Measurements from ENCODE around the gene THEMIS.
"Not testable (repeated sequence)": the region's sequence is repeated elsewhere in the genome, so short reads cannot be mapped to it uniquely, and the experiment has no call there.

The THEMIS gene

DNA sequence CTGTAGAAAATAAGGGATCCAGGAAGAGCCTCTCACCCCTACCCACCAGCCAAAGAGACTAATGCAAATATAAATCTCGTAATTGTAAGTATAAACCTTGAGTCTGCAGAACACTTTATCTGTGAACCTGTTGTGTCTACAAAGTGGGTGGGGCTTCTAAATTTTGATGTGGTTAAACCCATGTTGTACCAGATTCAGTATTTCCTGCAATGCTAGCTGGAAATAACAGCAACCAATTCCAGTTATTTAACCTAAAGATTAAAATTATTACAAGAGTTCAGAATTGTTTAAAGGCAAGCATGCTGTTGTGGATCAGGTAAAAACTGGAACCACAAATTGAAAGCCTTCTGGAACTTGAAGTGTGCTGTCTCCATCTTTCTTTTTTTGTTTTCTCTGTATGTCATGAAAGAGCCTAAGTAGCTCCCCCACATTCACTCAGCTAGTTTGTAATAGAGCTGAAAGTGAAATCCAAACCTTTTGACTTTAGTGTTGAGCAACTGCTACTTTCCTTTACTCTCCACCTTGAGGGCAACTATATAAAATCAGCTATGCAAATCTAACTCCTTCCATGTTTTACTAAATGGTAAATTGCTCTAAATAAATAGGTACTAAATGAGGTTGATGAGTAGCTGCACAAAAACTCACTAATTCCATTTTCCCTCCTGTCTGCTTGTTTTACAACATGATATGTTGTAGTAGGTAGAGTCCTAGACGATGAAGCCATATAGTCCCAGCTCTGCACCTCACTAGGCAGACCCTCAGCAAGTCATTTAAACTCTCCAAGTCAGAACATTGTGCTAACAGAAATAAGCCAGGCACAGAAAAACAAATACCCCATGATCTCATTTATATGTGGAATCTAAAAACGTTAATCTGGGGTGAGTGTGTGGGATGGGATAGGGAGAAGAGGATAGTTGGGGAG lies 17.9 kb upstream of the THEMIS start:
- peak; percentile 83 for DNase-seq (ENCODE audit: low read depth, low spot score)
- peak overlapping the region; percentile 26 for H3K4me3 ChIP-seq (ENCODE audit: low read length)

DNA sequence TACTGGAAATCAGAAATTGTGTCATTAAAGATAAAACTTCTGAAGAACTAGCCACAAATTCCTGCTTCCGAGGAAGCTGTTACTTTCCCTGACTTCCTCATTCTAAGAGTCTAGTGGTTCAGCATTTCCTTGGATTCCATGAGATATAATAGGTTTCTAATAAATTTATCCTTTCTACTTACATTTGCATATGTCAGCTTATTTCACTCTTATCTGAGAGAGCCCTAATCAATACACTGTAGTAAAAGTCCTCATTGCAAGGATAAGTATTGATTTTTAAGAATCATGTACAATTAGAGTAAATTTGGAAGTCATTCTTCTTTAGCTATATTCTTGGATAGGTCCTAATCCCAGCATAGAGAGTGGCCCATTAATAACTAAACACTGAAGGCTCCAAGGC lies 16.9 kb upstream of the THEMIS start:
- no peak overlapping the region for H3K4me3 ChIP-seq (ENCODE audit: low read length)
- DNase-seq (ENCODE audit: low read depth, low spot score): no peak

DNA sequence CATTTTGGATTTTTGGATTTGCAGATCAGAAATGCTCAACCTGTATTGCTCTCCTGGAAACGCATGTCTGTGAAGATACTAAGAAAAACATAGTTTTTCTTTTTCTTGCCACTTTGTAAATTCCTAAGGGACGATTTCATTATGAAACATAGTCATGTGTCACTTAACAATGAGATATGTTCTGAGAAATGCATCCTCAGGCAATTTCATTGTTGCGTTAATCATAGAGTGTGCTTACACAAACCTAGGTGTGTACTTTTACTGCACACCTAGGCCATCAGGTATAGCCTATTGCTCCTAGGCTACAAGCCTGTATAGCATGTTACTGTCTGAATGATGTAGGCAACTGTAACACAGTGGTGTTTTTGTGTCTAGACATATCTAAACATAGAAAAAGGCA lies 13.4 kb upstream of the THEMIS start:
- DNase-seq (ENCODE audit: low read depth, low spot score): no peak
- H3K4me3 ChIP-seq (ENCODE audit: low read length): no peak overlapping the region

DNA sequence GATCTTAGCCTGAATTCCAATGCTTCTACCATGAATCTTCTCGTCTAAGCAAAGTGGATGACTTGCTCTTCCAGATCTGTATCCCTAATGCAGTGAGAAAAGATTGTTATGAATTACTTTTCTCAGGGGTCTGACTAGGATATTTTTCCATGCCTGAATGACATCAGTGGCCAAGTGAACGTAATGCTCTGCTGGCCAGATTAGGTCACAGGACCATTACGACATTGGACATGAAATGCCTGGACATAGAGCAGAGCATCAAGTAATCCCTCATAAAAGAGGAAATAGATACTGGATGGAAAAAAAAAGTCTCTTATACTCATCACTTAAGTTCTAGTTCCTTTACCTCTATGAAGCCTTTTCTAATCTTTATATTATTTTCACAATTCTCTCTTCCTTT lies 12.1 kb upstream of the THEMIS start:
- no peak for DNase-seq (ENCODE audit: low read depth, low spot score)
- no peak overlapping the region for H3K4me3 ChIP-seq (ENCODE audit: low read length)

DNA sequence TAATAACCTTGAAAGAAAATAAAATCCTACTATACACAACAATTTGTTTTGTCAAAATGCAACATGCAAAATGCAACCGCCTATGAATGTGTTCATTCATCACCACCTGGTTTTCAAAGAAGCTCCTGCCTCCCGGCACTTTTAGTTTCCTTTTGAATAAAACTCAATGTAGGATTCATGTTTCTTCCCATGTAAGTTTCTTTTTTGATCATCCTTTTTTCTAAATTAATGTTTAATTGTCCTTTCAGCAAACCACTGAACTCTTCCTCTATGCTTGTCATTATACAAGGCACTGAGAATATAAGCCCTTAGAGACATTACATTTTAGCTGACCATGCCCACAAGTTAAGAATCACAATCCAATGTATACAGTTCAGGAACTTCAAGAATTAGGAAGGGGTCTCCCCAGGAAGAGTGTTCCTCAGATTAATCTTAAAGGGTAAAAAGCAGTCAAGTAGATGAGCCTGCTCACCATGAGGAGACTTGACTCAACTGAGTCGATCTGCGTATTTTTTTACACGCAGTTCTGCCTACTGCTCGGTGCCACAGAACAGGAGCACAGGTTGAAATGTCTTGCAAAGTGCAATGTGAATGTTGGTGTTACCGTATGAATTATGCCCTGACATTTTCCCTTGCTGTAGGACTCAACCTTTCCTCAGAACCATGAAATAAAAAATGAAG lies 7.2 kb upstream of the THEMIS start:
- DNase-seq (ENCODE audit: low read depth, low spot score): no peak
- no peak overlapping the region for H3K4me3 ChIP-seq (ENCODE audit: low read length)

DNA sequence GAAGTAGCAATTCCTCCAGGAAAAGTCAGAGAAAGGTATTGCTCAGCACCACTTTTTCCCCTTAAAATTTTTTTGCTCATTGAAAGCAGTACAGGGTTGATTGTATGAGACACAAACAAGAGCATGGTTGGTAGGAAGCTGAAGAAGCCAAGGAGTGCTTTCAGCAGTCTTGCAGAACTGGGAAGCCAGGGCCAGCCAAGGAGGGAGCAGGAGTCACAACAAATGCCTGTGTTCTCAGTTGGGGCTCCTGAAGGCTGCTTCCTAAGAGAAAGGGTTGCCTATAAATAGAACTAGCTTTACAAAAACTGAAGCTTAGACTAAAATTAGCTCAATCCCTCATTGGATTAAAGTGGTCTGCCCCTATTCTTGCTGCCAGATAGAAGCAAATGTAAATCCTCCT lies 3.3 kb upstream of the THEMIS start:
- no peak overlapping the region for H3K4me3 ChIP-seq (ENCODE audit: low read length)
- DNase-seq (ENCODE audit: low read depth, low spot score): no peak

DNA sequence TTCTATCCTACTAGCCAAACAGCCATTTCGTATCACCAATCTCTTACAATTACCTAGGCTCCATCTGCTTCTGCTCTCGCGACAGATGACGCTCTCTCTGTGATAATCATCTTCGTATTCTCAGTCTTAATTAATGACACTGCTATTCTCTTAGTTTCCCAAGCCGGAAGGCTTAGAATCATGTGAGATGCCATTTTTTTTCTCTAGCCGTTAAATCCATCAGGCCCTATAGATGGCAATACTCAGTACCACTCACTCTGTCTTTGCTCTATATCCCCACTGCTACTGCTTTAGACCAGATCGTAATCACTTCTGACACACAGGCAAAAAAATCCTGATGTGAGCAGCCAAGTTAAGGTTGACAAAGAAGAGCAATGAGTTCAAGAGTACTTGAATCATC lies 2.1 kb upstream of the THEMIS start:
- peak overlapping the region; percentile 23; the same call in 1 of the 2 replicates for H3K4me3 ChIP-seq (ENCODE audit: low read length)
- peak; percentile 73 for DNase-seq (ENCODE audit: low read depth, low spot score)

DNA sequence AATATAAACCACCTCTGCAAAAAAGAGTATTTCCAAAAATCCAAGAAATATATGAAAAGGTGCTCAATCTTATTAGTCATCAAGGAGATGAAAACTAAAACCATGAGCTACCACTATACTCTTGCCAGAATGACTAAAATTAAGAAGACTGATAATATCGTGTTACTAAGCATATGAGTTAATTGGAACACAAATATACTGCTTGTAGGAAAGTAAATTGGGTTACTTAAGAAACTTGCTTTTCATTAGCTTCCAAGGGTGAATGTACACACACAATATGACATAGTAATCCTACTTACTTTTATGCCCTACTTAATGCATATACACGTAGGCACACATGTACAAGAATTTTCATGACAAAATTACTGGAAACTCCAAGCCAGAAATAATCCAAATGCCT lies 3.4 kb downstream of the THEMIS start:
- peak overlapping the region; percentile 32 for H3K4me3 ChIP-seq (ENCODE audit: low read length)
- DNase-seq (ENCODE audit: low read depth, low spot score): no peak

DNA sequence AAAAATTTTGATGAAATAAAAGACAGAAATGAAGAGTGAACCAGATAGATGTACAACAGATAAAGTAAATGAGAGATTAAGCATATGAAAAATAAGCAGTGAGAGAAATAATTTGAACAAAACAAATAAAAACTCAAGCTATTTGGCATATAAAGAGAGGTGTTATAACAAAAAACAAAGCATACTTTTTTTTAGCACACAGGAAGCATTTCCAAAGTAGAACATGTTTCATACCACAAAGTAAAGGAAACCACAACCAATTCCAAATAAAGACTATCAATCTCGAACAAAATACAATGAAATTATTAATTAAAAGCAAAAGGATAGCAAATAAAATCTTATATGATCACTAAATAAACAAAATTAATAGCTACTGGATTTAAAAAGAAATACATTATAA lies 6.8 kb downstream of the THEMIS start:
- no peak for DNase-seq (ENCODE audit: low read depth, low spot score)
- peak overlapping the region; percentile 25 for H3K4me3 ChIP-seq (ENCODE audit: low read length)

DNA sequence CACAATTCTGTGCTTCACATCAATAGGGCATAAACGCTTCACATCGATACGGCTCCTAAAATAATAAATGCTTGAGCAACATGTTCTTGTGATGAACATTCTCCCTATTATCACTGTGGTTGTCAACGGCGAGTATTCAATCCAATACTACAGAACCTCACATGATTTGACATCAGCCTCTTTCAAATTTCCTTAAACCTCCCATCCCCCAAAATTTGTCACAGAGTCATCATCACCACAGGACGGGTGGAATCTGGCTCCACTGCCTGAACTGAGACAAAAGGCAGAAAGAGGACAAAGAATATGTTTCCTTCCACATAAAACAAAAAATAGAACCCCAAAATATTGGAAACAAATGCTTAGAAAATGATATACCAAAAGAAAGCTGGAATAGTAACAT lies 7.3 kb downstream of the THEMIS start:
- H3K4me3 ChIP-seq (ENCODE audit: low read length): no peak overlapping the region
- no peak for DNase-seq (ENCODE audit: low read depth, low spot score)

DNA sequence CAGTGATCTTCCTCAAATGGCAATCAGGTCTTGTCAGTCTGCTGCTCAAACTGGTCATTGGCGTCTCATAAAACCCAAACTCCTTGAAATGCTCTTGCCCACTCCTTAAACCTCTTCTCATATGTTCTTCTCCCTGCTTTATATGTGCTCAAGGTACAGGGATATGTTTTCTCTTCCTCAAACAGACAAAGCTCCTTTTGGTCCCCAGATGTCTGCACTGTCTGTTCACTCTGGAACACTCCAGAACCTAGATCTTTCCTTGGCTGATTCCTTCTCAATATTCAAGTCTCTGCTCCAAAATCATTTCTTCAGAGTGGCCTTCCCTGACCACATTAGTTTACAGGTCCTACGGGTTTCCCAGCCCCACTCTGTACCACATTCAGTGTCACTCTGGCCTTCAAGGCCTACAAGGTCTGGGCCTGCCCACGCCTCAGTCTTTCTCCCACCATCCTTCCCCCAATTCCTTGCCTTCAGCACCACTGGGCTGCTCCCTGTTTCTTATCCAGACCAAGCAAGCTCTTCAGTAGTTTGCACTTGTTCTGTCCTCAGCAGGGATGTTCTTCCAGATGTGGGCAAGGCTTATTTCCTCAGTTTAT lies 9.0 kb downstream of the THEMIS start:
- H3K4me3 ChIP-seq (ENCODE audit: low read length): no peak overlapping the region
- DNase-seq (ENCODE audit: low read depth, low spot score): no peak

DNA sequence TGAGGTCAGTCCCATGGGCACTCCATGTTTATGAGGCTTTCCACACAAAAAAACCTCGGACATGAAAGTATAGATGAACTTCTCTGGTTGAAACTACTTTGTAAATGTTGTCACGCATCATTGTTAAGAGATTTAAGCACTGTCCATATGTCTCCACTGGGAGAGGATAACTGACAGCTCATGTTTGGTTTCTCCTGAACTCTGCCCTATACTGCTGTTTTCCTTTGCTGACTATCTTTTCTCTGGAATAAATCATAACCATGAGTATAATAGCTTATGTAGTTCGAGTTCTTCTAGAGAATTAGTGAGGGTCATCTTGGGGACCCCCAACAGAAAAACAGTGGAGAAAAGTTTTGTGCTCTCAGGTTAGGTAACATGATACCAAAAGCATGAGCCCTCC lies 14.3 kb downstream of the THEMIS start:
- no peak overlapping the region for H3K4me3 ChIP-seq (ENCODE audit: low read length)
- DNase-seq (ENCODE audit: low read depth, low spot score): no peak

DNA sequence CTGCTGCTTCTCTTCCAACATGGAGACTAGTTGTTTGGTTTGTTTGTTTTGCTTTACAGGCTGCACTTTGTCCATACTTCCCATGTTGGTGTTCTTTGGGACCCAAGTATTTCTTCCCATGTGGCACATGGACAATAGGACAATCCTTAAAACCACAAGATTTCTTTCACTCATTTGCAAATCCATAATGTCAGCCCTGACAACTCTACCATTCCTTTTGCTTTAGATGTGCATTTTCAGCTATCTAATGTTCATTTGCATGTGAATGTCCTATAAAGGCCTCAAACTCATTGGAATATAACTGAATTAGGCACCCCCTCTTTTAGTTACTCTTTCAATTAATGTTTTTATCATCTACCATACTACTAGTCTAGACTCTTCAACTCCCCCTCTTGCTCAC lies 16.7 kb downstream of the THEMIS start:
- no peak for DNase-seq (ENCODE audit: low read depth, low spot score)
- no peak overlapping the region for H3K4me3 ChIP-seq (ENCODE audit: low read length)

DNA sequence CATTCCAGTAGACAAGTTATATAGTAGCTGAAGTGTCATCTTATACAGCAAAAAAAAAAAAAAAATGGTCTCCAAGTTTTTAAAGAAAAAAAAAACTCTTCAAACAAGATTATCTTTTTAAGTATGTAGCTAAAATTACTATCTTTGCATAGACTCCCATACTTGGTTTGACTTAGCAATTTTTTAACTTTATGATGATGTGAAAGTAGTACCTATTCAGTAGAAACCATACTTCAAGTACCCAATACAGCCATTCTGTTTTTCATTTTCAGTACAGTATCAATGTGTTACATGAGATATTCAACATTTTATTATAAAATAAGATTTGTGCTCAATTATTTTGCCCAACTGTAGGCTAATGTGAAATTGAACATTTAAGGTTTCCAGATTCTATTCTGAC lies 18.9 kb downstream of the THEMIS start:
- DNase-seq (ENCODE audit: low read depth, low spot score): not testable (repeated sequence)

DNA sequence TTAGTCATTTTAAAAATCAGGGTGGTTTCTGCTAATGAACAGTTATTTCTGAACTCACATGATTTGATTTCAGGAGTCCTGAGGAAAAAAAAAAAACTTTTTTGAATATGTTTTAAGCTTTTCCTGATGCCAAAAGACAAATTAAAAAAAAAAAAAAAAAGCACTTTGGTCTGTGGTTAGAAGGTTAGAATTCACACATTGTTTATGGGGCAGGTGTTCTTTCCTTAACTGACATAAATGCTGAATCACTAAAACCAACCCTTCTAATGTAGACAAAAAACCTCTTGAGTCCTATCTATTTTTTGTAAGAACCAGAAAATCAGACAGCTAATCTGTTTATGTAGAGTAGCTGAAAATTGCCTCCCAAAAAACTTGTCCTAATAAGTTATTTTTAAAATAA lies 20.4 kb downstream of the THEMIS start:
- DNase-seq (ENCODE audit: low read depth, low spot score): peak; percentile 95

More for the DNA sequence above, 18.9 kb downstream of the THEMIS start:
- not testable (repeated sequence) for H3K4me3 ChIP-seq (ENCODE audit: low read length)

DNA sequence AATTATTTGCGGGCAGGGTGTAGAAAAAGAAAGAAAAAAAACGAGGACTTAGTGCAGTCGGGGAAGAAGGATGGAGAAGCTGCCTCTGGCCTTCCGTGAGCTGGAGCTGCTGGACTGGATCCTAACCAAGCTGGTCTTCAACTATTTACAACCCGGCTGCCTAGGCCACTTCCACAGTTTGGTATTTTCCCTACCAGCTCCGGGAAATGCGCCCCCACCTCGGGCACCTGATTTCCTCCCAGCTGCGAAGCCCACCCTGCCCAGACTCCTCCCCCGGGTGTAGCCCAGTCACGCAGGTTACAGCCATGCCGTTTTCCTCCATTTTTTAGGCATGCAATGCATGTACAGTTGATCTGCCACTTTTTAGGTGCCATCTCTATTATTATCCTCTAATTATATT lies 21.2 kb downstream of the THEMIS start:
- H3K4me3 ChIP-seq (ENCODE audit: low read length): peak overlapping the region; percentile 42
- DNase-seq (ENCODE audit: low read depth, low spot score): peak; percentile 94

More for the DNA sequence above, 20.4 kb downstream of the THEMIS start:
- H3K4me3 ChIP-seq (ENCODE audit: low read length): peak overlapping the region; percentile 42

DNA sequence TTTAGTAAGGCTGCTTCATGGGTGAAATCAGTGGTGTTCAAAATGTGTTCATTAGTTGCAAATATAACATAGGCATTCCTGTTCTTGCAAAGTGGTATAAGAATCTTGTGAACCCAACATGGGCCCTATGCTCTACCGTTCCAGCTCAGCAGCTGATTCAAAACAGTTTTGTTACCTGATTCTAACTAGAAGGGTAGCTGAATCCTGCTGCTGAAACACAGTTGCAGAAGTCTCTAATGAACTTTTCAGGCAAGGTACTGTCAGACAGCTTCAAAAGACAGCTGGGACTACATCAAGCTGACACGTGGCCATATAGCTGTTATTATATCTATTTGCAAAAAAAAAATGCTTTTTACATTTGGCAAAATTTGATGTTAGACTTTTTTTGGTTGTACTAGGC lies 22.7 kb downstream of the THEMIS start:
- DNase-seq (ENCODE audit: low read depth, low spot score): no peak
- H3K4me3 ChIP-seq (ENCODE audit: low read length): no peak overlapping the region

DNA sequence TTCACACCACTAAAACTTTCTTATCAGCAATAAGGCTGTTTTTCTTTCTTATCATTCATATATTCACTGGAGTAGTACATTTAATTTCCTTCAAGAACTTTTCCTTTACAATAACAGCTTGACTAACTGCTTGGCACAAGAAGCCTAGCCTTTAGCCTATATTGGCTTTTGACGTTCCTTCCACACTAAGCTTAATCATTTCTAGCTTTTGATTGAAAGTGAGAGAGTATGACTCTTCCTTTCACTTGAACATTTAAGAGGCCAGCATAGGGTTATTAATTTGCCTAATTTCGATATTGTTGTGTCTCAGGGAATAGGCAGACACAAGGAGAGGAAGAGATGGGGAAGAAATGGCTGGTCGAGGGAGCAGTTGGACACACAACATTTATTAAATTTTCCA lies 23.6 kb downstream of the THEMIS start:
- no peak overlapping the region for H3K4me3 ChIP-seq (ENCODE audit: low read length)
- DNase-seq (ENCODE audit: low read depth, low spot score): no peak

DNA sequence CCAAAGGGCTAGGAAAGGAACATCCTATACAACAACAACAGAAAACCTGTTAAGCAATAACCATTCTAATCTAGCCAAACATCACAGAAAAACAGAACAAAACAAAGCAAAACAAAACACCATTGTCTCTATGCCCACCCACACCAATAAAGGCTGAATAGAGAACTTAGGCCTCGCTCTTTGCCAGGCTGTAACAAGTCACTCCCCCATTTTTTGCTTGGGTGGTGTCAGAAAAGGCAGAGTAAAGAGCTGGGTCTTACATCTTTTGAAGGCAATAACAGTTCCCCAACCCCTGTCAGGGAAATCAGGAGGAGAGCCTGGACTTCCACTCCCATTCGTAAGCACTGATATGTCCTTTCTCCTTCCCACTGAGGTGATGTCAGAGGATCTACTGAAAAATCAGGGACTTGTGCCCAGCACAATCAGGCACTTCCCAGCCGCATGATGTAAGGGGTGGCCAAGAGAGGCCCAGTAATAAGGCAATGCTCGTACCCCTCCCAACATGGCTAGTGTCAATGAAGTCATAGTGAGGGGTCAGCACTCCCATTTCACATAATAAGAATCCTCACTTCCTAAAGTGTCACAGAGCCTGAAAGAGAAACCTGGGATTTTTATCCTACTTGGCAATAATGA lies 31.0 kb downstream of the THEMIS start:
- H3K4me3 ChIP-seq (ENCODE audit: low read length): no peak overlapping the region
- DNase-seq (ENCODE audit: low read depth, low spot score): no peak

DNA sequence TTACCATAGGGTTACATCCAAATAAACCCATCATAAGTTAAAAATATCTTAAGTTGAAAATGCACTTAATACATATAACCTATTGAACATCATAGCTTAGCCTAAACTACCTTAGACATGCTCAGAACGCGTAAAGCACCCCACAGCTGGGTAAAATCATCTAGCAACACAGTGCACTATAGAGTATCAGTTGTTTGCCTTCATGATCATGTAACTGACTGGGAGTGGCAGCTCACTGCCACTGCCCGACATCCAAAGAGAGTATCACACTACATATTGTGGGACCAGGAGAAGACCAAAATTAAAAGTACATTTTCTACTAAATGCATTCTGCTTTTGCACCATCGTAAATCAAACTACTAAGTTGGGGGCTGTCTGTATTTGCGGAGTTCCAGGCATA lies 31.7 kb downstream of the THEMIS start:
- no peak overlapping the region for H3K4me3 ChIP-seq (ENCODE audit: low read length)
- DNase-seq (ENCODE audit: low read depth, low spot score): no peak
